ENCODE data around the gene PSORS1C1.

The PSORS1C1 gene

DNA sequence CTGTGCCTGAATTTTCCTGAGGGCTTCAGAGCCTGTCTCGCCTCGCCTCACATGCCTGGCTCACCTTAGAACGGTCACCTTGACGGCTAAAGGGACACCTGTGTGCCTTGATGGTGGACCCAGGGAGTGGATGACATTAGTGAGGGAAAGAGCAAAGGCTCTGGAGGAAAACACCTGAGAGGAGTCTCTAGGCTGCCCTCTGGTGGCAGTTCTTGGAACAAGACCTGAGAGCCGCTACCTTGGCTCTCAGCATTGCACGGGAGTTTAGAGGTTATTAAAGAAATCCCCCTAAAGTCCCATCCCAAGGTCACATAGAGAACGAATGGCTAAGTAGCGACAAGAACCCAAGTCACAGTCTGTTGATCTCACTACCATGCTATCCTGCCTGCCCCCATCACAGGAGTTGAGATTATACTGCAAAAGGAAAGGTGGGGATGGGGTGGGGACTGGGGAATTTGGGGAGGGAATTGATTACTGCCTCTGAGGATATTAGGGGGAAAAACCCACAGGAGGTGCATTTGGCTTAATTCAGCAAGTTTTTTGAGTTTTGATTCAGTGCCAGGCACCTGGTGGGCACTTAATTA is 13.6 kb downstream of the PSORS1C1 start:
- DNase-seq, result peak; percentile 52

- DNase-seq, result no peak
Measured at GRCh38 chr6:31129130-31129529, 14.5 kb downstream of the PSORS1C1 start.

- DNase-seq, result no peak
Measured at GRCh38 chr6:31130751-31131150, 16.2 kb downstream of the PSORS1C1 start.

DNA sequence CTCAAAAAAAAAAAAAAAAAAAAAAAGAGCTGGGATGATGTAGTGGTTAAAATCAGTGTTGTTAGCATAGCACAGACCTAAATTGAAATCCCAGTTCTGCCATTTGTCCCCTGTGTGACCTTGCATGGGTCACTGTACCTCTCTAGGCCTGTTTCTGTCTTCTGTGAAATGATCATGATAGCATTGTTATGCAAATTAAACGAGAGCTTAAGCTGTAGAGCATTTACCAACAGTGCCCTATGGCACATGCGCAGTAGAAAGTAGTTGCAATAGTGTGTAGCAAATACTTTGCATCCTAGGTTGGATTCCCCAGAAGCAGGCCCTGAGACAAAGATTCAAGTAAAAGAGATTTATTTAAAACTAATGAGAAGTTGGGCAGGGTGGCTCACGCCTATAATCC is 17.0 kb downstream of the PSORS1C1 start:
- DNase-seq, result no peak

DNA sequence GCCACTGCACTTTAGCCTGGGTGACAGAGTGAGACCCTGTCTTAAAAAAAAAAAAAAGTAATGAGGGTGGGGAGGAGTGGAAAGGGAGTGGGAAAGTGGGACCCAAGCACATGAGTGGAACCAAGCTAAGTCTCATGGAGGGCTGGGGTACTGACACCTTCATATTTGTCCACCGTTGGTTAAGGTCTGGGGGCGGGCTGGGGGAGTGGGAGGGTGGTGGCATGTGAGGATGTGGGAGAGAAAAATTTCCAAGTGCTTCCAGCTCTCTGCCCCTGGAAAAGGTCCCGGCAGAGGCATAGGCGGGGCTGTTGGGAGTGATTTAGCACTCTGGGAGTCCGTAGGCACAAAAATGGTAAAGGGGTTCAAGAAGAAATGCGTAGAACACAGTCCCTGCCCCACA is 18.2 kb downstream of the PSORS1C1 start:
- no peak for DNase-seq

DNA sequence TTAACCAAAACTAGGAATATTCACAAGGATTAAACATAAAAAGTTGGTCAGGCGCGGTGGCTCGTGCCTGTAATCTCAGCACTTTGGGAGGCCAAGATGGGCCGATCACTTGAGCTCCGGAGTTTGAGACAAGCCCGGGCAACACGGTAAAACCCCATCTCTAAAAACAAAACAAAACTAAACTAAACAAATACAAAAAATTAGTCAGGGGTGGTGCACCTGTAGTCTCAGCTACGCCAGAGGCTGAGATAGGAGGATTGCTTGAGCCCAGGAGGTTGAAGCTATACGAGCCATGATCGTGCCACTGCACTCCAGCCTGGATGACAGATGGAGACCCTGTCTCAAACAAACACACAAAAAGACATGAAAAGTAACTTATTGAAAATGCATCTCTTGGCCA is 21.1 kb downstream of the PSORS1C1 start:
- DNase-seq, result no peak

DNA sequence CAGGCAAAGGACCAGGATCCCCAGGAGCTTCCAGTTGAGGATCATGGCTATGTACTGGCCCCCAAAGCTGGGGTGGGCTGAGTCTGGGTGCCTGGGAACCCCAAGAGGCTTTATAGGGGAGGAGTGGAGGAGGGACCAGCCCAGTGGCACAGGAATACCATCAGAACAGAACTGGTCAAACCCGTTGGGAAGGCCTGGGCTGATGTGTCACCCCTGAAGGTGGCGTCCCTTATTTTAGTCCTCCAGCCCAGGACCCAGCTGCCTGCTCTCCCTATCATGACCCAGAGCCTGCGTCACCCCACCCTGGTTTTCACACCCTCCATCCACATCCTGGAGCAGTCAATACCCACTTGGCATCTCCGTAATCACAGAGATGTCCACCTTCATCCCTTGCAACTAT is 24.4 kb downstream of the PSORS1C1 start, which contains the start of gene PSORS1C2:
TSS of gene PSORS1C2 (minus strand) at position 85 of the 400 bp plus-strand sequence. CDS start at position 45, 40 bp downstream.
- DNase-seq, result no peak

GRCh38 chr6:31139599-31139998 is 25.0 kb downstream of the PSORS1C1 start:
- DNase-seq, result no peak

DNA sequence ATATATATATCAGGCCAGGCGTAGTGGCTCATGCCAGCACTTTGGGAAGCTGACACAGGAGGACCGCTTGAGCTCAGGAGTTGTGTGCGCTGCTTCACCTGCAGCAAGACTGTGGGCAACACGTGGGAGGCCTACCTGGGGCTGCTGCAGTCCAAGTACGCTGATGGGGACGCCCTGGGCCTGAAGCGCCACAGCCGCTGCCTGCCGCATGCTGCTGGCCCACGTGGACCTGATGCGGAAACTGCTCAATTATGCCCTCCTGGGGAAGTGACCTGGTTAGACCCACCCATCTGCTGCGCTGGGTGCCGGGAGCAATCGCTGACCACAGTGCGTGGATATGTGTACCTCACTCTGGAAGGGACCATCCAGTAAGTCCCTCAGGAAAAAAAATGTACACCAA is 26.0 kb downstream of the PSORS1C1 start:
- no peak for DNase-seq

DNA sequence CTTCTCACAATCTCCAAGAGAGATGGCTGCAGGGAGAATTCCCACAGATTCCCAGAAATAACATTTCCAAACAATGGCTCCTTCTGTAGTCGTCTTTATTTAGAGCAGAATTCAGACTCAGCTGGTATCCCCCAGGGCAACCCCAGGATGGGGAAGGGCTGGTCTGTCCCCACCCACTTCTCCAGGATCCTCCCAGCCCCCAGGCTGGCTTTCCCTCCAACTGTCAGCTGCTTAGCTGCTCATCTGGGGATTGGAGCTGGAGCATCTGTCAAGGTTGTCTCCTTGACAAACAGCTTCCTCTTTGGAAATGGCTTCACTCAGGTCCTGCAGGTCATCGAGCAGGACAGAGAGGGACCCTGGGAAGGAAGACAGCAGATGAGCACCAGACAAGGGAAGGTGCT is 27.8 kb downstream of the PSORS1C1 start:
- DNase-seq, result no peak

- DNase-seq, result no peak
Measured at GRCh38 chr6:31143148-31143547, 28.5 kb downstream of the PSORS1C1 start.

GRCh38 chr6:31144296-31144969 is 29.8 kb downstream of the PSORS1C1 start:
- no peak for DNase-seq

DNA sequence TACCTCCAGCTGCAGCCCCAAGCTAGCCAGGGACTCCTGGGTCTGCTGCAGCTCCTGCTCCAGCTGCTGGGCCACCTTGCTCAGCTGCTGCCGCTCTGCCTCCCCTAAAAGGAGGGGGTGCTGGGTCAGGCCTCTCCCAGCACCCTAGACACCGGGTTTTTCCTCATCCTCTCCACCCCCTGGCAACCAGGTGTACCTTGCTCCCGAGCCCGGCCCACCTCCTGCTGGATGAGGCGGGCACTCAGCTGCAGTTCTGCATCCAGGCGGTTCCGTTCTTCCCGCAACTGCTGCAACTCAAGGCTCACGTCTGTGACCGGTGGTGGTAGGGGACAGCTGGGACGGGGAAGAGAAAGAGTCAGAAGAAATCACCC is 30.4 kb downstream of the PSORS1C1 start:
- no peak for DNase-seq

GRCh38 chr6:31145386-31145785 is 30.8 kb downstream of the PSORS1C1 start:
- no peak for DNase-seq

GRCh38 chr6:31149827-31150447 is 35.3 kb downstream of the PSORS1C1 start:
- DNase-seq, result no peak

GRCh38 chr6:31152781-31153180 is 38.2 kb downstream of the PSORS1C1 start:
- DNase-seq, result no peak

GRCh38 chr6:31154436-31154835 is 39.8 kb downstream of the PSORS1C1 start:
- no peak for DNase-seq

DNA sequence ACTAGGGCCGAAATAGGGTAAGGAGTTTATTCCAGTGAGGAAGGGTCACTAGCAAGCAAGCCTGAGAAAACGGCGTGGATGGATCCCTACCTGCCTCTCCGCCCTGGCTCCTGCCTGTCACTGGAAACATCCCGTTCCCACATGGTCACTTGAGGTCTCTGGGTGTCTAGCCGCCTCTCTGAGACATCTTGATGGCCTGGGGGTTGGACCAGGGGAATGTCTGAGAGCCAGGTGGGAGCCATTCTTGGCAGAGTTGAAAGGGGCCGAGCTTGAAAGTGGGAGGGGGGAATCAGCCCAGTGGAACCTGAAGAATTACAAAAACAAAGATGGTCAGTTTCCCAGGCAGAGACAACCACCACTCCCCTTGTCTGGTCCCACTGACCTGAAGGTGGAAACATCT is 42.0 kb downstream of the PSORS1C1 start:
- no peak for DNase-seq

DNA sequence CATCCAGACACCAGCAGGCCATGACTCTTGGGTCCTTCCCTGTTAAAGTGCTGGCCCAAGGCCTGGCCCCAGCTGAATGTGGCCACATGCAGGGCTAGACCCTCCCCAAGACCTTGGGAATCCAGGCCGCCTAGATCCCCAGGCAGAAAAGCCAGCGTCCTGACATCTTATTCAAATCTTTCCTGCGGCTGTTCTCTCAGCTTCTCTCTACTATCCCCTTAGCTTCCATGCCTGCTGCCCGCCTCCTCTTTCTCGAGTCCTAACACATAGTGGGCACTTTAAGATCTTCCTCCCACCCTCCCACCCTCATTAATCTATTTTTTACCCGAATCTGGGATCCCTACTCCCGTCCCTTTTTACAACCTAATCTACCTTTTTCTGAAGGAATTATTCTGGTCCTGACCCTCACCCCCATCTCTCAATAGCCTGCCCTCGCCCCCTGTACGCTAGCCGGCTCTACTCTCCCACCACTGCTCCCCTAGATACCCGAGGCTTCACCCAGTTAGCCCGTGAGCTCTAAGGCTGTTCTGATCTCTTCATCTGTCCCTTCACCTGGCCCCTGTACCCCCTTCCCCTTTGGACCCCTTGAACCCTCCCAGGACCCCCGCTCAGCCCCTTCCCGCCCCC is 43.0 kb downstream of the PSORS1C1 start, which contains the start of gene CCHCR1:
TSS of gene CCHCR1 (minus strand) at position 290 of the 627 bp plus-strand sequence. CDS start at position 88, 202 bp downstream.
- DNase-seq, result no peak

DNA sequence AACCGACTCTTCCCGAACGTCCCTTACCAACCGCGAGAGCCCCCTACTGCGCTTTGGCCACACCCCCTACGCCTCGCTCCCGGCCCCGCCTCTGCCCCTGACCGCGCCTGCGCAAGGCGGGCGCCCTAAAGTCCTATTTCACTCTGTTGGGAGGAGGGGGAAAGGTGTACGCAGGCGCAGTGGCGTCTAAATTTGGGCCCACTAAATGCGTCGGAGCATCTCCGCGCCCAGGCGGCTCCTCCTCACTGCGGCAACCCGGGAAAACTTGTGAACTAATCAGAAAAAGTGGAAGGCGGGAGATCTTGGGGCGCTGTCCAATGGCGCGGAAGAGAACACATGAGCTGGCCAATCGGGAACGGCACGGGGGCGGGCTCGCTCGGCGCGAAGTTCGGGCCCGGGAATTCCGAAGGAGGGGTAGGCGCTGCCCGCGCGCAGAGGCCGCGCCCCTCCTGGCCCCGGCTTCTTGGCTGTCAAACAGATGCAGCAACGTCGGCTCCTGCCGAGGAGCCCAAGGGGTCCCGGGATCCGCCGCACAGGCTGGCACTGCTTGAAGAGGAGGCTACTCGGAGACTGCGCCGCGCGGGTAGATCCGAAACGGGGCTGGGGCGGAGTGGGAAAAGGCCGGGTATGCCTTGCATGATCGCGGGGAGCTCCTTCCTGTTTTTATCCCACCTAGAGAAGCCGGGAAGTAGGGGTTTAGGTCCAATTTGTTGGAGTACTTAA is 43.7 kb downstream of the PSORS1C1 start, which contains the start of gene TCF19:
TSS of gene TCF19 (plus strand) at position 450 of the 723 bp plus-strand sequence. CDS start 881 bp downstream, outside the sequence.
- DNase-seq, result peak; percentile 100

- no peak for DNase-seq
Measured at GRCh38 chr6:31158863-31159855, 44.6 kb downstream of the PSORS1C1 start.
